WTC11 (cell line): Measurements from ENCODE around the gene COL5A1. TPM values are rescaled to one million over a fixed set of nuclear protein-coding genes. Genes with fewer than 3 reads are reported as not detected.

ENCODE experiments used
- ATAC-seq: fragments of 200-7000 bp; cut with Tn5 transposase; 2 replicates; pipeline ENCODE4 v1.10.0; 2021; ENCODE audit warnings: mild to moderate bottlenecking, moderate library complexity
- CTCF ChIA-PET: fragments of 300-600 bp; sonication (Branson Sonifier 250); formaldehyde crosslinking; loops from one replicate; lab custom pipeline; 2021; ENCODE audit warnings: antibody characterized with exemption; lab: Charles Lee
- POLR2A ChIA-PET: fragments of 350-600 bp; sonication (Branson Sonifier 250); formaldehyde crosslinking; loops from one replicate; lab custom pipeline; 2021; ENCODE audit warnings: antibody characterized with exemption; lab: Charles Lee
- DNase-seq: peaks from one replicate; pipeline ENCODE4 v3.0.0; 2021; ENCODE audit warnings: low spot score
- H3K27ac Mint-ChIP-seq: 2 replicates; pipeline ENCODE4 v1.8.0; 2021; ENCODE audit warnings: mixed read lengths
- H3K27me3 Mint-ChIP-seq: 2 replicates; pipeline ENCODE4 v1.8.0; 2021; ENCODE audit warnings: low read depth, mild to moderate bottlenecking, moderate library complexity, mixed read lengths
- H3K36me3 Mint-ChIP-seq: 2 replicates; pipeline ENCODE4 v1.8.0; 2021; ENCODE audit warnings: mixed read lengths
- H3K4me1 Mint-ChIP-seq: 2 replicates; pipeline ENCODE4 v1.8.0; 2022; ENCODE audit warnings: mixed read lengths
- H3K4me3 Mint-ChIP-seq: 2 replicates; pipeline ENCODE4 v1.8.0; 2021; ENCODE audit warnings: mild to moderate bottlenecking, moderate library complexity, mixed read lengths
- H3K9me3 Mint-ChIP-seq: 2 replicates; pipeline ENCODE4 v1.8.0; 2021; ENCODE audit warnings: mixed read lengths
- ATF1 ChIP-seq: sonication (generic); formaldehyde crosslinking; IDR thresholded peaks from 2 replicates; pipeline ENCODE4 v1.8.1; 2023; ENCODE audit warnings: mild to moderate bottlenecking, moderate library complexity, missing genetic modification reagents
- CREM ChIP-seq: sonication (generic); formaldehyde crosslinking; IDR thresholded peaks from 2 replicates; pipeline ENCODE4 v1.8.1; 2022; ENCODE audit warnings: mild to moderate bottlenecking, missing genetic modification reagents, moderate library complexity
- GABPB1 ChIP-seq: sonication (generic); formaldehyde crosslinking; IDR thresholded peaks from 2 replicates; pipeline ENCODE4 v1.8.1; 2023; ENCODE audit warnings: mild to moderate bottlenecking, missing genetic modification reagents
- MAX ChIP-seq: sonication (generic); formaldehyde crosslinking; IDR thresholded peaks from 2 replicates; pipeline ENCODE4 v1.8.0; 2022; ENCODE audit warnings: mild to moderate bottlenecking, missing genetic modification reagents
- MLX ChIP-seq: sonication (generic); formaldehyde crosslinking; IDR thresholded peaks from 2 replicates; pipeline ENCODE4 v1.8.1; 2023; ENCODE audit warnings: mild to moderate bottlenecking, missing genetic modification reagents, moderate library complexity
- NR1H2 ChIP-seq: sonication (generic); formaldehyde crosslinking; IDR thresholded peaks from 2 replicates; pipeline ENCODE4 v1.9.0; 2021; ENCODE audit warnings: mild to moderate bottlenecking, moderate library complexity, missing genetic modification reagents
- STAT6 ChIP-seq: sonication (generic); formaldehyde crosslinking; conservative IDR thresholded peaks from 2 replicates; pipeline ENCODE4 v1.8.1; 2023; ENCODE audit warnings: mild to moderate bottlenecking, low read depth, missing genetic modification reagents, moderate library complexity
- ZMAT4 ChIP-seq: fragments of 250-450 bp; sonication (Bioruptor Pico); IDR thresholded peaks from 2 replicates; pipeline ENCODE4 v1.9.0; 2021; ENCODE audit warnings: mild to moderate bottlenecking
- ZNF121 ChIP-seq: sonication (generic); formaldehyde crosslinking; IDR thresholded peaks from 2 replicates; pipeline ENCODE4 v1.8.0; 2023; ENCODE audit warnings: missing genetic modification reagents
- ZNF138 ChIP-seq: sonication (generic); formaldehyde crosslinking; conservative IDR thresholded peaks from 2 replicates; pipeline ENCODE4 v1.8.1; 2022; ENCODE audit warnings: mild to moderate bottlenecking, moderate library complexity, missing genetic modification reagents
- ZNF219 ChIP-seq: sonication (generic); formaldehyde crosslinking; IDR thresholded peaks from 2 replicates; pipeline ENCODE4 v1.8.0; 2023; ENCODE audit warnings: missing genetic modification reagents, mild to moderate bottlenecking, borderline replicate concordance
- ZNF232 ChIP-seq: sonication (generic); formaldehyde crosslinking; IDR thresholded peaks from 2 replicates; pipeline ENCODE4 v1.8.0; 2022; ENCODE audit warnings: mild to moderate bottlenecking, missing genetic modification reagents
- ZNF317 ChIP-seq: sonication (generic); formaldehyde crosslinking; IDR thresholded peaks from 2 replicates; pipeline ENCODE4 v1.8.1; 2023; ENCODE audit warnings: low read depth, mild to moderate bottlenecking, moderate library complexity, missing genetic modification reagents, borderline replicate concordance
- total RNA-seq: library from RNA; stranded (reverse); gene quantifications from 3 replicates; pipeline ENCODE4 v1.2.3, GENCODE V29; 2021
- TF ChIP-seq, protein P1 (sequence below): sonication (generic); formaldehyde crosslinking; IDR thresholded peaks from 2 replicates; pipeline ENCODE4 v1.8.1; 2023; ENCODE audit warnings: mild to moderate bottlenecking, missing genetic modification reagents, borderline replicate concordance
- TF ChIP-seq, protein P2 (sequence below): fragments of 250-450 bp; sonication (Bioruptor Pico); IDR thresholded peaks from 2 replicates; pipeline ENCODE4 v1.9.0; 2021; ENCODE audit warnings: moderate library complexity, mild to moderate bottlenecking, inconsistent platforms, borderline replicate concordance
- TF ChIP-seq, protein P3 (sequence below): sonication (generic); formaldehyde crosslinking; IDR thresholded peaks from 2 replicates; pipeline ENCODE4 v1.8.1; 2022; ENCODE audit warnings: mild to moderate bottlenecking, moderate library complexity, missing genetic modification reagents

The COL5A1 gene
- total RNA-seq, 1 experiment from 2014 or later: 13.5 TPM

DNA sequence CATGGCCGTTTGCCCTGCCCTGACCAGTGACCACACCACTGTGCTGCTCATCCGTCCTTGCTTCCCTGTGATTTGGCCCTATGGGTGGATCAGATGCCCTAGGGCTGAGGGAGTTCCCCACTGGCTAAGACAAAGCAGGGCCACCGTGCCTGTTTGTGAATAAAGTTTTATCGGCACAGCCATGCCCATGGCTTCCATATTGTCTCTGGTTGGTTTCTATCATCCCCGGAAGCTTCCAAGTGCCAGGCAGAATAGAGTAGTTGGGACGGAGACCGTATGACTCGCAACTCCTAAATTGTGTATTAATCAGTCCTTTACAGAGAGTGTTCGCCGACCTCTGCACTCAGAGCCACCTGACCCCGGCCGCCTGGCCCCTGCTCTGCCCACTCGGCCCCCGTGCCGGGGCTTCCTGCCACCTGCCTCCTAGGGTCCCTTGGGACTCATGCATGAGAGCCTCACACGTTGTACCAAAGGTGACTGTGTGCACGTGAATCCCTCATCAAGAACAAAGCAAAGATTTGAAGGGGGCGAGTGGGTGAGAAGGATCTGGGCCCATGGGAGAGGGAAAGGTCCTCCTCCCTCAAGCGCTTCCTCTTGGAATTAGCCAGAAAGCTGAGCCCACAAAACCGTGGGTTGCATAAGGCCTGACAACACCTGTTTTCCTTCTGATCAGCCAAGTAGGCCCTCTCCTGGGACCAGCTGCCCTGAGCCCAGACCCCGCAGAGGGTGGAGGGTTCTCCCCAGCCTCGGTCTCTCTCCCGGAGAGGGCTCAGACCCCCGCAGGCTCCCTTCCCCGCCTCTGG lies 227.3 kb downstream of the COL5A1 start (continued):
- TF ChIP-seq, protein P1, sequence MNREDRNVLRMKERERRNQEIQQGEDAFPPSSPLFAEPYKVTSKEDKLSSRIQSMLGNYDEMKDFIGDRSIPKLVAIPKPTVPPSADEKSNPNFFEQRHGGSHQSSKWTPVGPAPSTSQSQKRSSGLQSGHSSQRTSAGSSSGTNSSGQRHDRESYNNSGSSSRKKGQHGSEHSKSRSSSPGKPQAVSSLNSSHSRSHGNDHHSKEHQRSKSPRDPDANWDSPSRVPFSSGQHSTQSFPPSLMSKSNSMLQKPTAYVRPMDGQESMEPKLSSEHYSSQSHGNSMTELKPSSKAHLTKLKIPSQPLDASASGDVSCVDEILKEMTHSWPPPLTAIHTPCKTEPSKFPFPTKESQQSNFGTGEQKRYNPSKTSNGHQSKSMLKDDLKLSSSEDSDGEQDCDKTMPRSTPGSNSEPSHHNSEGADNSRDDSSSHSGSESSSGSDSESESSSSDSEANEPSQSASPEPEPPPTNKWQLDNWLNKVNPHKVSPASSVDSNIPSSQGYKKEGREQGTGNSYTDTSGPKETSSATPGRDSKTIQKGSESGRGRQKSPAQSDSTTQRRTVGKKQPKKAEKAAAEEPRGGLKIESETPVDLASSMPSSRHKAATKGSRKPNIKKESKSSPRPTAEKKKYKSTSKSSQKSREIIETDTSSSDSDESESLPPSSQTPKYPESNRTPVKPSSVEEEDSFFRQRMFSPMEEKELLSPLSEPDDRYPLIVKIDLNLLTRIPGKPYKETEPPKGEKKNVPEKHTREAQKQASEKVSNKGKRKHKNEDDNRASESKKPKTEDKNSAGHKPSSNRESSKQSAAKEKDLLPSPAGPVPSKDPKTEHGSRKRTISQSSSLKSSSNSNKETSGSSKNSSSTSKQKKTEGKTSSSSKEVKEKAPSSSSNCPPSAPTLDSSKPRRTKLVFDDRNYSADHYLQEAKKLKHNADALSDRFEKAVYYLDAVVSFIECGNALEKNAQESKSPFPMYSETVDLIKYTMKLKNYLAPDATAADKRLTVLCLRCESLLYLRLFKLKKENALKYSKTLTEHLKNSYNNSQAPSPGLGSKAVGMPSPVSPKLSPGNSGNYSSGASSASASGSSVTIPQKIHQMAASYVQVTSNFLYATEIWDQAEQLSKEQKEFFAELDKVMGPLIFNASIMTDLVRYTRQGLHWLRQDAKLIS (CRISPR knock-in tag): no peak
- TF ChIP-seq, protein P2, sequence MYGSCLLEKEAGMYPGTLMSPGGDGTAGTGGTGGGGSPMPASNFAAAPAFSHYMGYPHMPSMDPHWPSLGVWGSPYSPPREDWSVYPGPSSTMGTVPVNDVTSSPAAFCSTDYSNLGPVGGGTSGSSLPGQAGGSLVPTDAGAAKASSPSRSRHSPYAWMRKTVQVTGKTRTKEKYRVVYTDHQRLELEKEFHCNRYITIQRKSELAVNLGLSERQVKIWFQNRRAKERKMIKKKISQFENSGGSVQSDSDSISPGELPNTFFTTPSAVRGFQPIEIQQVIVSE (CRISPR knock-in tag): no peak
- TF ChIP-seq ZMAT4 (CRISPR knock-in tag) (no peak), STAT6 (CRISPR knock-in tag) (no peak), MLX (CRISPR knock-in tag) (no peak), ZNF138 (CRISPR knock-in tag) (no peak), ZNF121 (CRISPR knock-in tag) (no peak), MAX (no peak), ZNF317 (CRISPR knock-in tag) (no peak), CREM (CRISPR knock-in tag) (no peak), GABPB1 (CRISPR knock-in tag) (no peak), ZNF232 (CRISPR knock-in tag) (no peak), ATF1 (CRISPR knock-in tag) (no peak)
- TF ChIP-seq, protein P3, sequence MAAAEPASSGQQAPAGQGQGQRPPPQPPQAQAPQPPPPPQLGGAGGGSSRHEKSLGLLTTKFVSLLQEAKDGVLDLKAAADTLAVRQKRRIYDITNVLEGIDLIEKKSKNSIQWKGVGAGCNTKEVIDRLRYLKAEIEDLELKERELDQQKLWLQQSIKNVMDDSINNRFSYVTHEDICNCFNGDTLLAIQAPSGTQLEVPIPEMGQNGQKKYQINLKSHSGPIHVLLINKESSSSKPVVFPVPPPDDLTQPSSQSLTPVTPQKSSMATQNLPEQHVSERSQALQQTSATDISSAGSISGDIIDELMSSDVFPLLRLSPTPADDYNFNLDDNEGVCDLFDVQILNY (CRISPR knock-in tag): no peak
- TF ChIP-seq, all 79 proteins: peak for 0

DNA sequence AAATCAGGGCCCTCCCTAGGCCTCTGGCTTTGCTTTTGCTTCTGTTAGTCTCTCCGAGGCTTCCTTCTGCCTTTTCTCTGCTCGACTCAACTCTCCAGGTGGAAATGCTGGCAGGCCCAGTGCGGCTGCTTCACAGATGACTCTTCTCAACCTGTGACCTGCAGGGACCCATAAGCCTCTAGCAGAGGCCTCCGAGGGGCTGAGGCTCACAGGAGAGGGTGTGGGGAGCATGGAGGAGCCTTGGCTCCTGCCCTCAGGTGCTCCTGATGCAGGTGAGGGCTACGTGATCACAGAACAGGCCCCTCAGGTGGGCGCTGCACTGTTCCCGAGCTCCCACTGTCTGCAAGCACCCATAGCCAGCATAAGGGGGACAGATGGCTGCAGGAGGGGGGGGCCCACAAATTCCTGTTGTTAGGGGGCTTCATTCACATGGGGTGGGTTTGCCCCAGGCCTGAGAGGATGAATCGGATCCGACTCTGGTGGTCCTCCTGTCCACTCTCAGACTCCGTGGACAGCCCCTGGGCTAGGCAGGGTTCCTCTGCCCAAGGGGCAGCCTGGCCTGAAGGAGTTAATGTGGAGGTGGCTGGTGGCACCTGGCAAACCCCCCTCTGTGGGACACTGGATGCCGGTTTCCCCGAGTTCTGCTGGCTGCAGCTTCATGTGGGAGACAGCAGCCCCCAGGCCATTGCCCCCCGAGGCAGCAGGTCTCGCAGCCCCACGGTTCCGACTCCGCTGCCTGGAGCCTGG lies 228.1 kb downstream of the COL5A1 start:
- TF ChIP-seq ZNF219 (no peak), NR1H2 (CRISPR knock-in tag) (no peak)
- TF ChIP-seq, all 79 proteins: peak for 0
- ChIA-PET POLR2A (no interaction called here), CTCF (no interaction called here)
- H3K4me3 Mint-ChIP-seq: no peak overlapping the region
- no peaks in the 10 kb centered on the region for H3K4me1 Mint-ChIP-seq
- DNase-seq (no peak), ATAC-seq (no peak)
- H3K9me3 Mint-ChIP-seq: no peaks in the 10 kb centered on the region
- no peaks in the 10 kb centered on the region for H3K27me3 Mint-ChIP-seq
- H3K27ac Mint-ChIP-seq: no peak overlapping the region
- no peaks in the 10 kb centered on the region for H3K36me3 Mint-ChIP-seq
